Measurements from ENCODE around the gene FGF2.
"Not testable (repeated sequence)": the region's sequence is repeated elsewhere in the genome, so short reads cannot be mapped to it uniquely, and the experiment has no call there.

FGF2 gene

GRCh38 chr4:122849789-122850188 is 23.2 kb downstream of the FGF2 start:
- not testable (repeated sequence) for DNase-seq

GRCh38 chr4:122851568-122851967 is 24.9 kb downstream of the FGF2 start:
- DNase-seq, result no peak

DNA sequence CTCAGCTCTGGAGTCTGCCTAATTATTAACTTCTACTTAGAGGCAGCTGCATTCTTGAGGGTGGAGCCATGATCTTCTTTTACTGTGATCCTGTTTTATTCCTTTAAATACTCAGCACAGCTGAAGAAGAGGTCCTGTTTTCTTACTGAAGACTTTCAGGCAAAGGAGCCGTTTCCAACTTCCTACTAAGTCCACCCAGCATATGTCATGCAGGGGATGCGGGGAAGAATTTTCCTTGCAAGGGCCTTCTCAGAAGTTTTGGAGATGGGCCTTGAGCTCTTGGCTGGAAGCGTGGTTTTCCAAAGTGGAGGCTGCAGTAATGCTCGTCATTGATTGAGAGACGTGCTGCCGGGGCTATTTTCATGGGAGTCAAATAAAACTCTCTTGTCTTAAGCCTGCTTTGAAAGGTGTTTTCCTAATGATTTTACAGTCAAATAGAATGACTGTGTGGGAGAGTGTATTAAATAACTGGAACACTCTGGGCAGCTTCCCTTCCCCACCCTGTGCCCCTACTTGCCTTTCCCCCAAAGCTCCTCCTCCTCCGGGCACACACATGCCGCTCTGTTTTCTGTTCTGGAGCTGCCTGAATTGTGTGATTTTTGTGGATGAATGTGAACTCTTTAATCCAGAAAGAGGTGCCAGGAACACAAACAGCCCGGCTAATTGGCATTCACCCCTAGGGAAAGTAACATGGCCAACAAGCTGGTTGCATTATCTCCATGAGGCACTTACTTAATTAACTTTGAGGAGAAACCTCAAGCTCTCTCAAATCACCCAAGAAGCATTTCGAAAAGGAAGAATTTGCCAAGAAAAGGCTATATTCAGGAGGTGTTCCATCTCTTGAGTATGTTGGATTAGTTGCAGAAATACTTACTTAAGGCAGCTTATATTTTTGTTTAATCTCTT is 28.1 kb downstream of the FGF2 start:
- DNase-seq, result no peak

GRCh38 chr4:122855353-122855890 is 28.8 kb downstream of the FGF2 start:
- DNase-seq, result no peak

DNA sequence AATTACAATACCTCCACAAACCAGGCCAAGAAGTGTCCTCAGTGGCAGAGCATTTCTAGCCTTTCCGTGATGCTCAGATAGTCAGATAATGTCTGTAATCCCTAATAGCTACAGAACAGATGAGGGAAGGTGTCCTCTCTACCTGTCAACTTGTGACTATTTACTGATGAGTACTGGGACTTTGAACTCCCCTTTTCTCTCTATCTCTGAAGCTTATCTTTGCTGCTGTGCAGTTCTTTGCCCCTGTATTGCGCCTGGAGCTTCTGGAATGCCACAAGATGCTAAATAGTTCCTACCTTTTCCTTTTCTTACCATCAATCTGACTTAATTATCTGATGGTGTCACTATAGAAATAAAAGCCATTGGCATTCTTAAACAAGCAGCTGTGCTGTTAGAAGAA is 30.5 kb downstream of the FGF2 start:
- DNase-seq, result no peak

DNA sequence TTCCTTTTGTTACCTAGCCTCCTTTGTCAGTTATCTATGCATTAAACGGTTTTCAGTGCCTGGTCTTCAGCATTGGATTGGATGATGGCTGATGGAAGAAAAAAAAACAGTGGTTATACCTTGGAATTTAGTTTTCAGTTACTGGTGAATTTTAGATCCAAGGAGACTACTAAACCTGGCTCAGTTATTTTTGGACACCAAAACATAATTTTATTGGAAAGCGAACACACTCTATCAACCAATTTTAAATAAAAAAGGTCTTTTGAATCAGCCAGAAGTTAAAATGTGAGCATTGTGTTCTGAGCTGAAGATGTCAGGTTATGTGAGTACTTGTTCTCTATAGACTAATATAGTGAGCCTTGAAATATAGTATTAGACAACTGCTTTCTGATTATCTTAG is 32.1 kb downstream of the FGF2 start:
- no peak for DNase-seq

GRCh38 chr4:122861172-122861943 is 34.7 kb downstream of the FGF2 start:
- no peak for DNase-seq

- no peak for DNase-seq
These were observed 37.0 kb downstream of the FGF2 start for GRCh38 chr4:122863639-122864038.

DNA sequence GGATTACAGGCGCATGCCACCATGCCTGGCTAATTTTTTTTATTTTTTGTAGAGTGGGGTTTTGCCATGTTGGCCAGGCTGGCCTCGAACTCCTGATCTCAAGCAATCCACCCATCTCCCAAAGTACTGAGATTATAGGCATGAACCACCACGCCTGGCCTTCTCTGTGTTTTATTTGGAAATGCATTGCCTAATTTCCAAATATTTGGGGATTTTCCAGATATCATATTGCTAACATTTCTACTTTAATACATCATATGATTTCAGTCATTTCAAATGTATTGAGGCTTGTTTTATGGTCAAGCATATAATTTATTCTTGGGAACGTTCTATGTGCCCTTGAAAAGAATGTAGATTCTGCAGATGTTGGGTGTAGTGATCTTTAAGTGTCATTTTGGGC is 38.8 kb downstream of the FGF2 start:
- no peak for DNase-seq

GRCh38 chr4:122868235-122868634 is 41.6 kb downstream of the FGF2 start:
- DNase-seq, result not testable (repeated sequence)

GRCh38 chr4:122873146-122873545 is 46.5 kb downstream of the FGF2 start:
- no peak for DNase-seq

GRCh38 chr4:122873821-122874593 is 47.4 kb downstream of the FGF2 start:
- DNase-seq, result no peak

- DNase-seq, result no peak
These were observed 49.3 kb downstream of the FGF2 start for GRCh38 chr4:122875949-122876348.

GRCh38 chr4:122876456-122876855 is 49.8 kb downstream of the FGF2 start:
- no peak for DNase-seq

- DNase-seq, result no peak
These were observed 52.4 kb downstream of the FGF2 start for GRCh38 chr4:122879001-122879400.

GRCh38 chr4:122882857-122883735 is 56.5 kb downstream of the FGF2 start:
- no peak for DNase-seq

- no peak for DNase-seq
These were observed 57.9 kb downstream of the FGF2 start for GRCh38 chr4:122884499-122884898.

DNA sequence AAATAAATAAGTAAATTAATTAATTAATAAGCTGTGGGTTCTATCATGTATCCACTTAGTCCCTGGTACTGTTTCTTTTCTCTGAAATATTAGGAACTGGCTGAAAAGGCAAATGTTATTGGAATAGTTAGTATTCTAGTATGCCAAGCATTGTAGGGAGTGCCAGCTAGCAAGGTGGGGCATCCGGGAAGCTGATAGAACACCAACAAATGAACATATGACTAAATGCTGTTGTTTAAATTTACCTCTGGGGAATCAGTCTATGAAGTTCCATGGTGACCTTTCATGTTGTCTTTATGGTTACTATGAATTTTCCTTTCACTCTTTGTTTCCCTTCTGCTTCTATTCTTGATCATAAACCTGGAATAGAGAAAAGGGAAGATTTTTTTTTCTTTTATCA is 63.1 kb downstream of the FGF2 start:
- DNase-seq, result no peak

DNA sequence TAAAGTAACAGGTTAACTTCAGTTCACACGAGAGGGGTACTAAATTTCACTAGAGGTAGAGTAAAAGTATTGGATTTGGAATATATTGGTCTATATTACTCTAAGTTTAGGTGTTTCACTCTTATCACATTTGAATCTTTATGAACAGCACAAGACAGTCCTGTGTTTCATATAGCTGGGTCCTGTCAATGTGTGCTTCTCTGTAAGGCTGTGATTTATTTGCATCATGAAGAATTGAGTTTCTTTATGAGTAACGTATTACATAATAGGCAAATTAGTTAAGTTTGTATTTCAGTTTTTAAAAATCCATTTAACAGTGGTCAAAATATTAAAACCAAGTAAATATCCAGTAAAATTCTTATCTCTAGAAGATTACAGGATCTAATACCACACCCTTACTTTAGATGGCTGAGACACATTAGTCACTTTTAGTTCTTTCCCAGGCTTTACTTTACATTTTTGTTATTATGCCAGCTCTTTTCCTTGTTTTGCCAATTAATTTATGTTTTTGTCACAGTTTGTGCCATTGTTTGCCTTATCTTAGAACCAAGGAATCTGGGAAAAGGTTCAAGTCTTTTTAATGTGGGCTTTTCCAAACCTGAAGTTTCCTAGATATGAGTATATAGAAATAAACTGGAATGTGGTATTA is 63.6 kb downstream of the FGF2 start:
- DNase-seq, result no peak

- no peak for DNase-seq
These were observed 68.2 kb downstream of the FGF2 start for GRCh38 chr4:122894827-122895226.

DNA sequence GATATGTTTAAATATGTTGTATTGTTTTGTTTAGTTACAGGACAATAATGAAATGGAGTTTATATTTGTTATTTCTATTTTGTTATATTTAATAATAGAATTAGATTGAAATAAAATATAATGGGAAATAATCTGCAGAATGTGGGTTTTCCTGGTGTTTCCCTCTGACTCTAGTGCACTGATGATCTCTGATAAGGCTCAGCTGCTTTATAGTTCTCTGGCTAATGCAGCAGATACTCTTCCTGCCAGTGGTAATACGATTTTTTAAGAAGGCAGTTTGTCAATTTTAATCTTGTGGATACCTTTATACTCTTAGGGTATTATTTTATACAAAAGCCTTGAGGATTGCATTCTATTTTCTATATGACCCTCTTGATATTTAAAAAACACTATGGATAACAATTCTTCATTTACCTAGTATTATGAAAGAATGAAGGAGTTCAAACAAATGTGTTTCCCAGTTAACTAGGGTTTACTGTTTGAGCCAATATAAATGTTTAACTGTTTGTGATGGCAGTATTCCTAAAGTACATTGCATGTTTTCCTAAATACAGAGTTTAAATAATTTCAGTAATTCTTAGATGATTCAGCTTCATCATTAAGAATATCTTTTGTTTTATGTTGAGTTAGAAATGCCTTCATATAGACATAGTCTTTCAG is 68.8 kb downstream of the FGF2 start:
- DNase-seq, result no peak
